Measurements from ENCODE around the gene PTPRO.

- TF ChIP-seq CTCF (IDR thresholded peaks at IDR 0.05), result no peak
- no peak for TF ChIP-seq EZH2phosphoT487 (IDR thresholded peaks at IDR 0.05; ENCODE audit: borderline replicate concordance, low read depth)
- no peak for TF ChIP-seq REST (IDR thresholded peaks at IDR 0.05; ENCODE audit: low read depth, low read length)
- no peak for TF ChIP-seq USF2 (IDR thresholded peaks at IDR 0.05; ENCODE audit: borderline replicate concordance, low read depth, low read length)
- TF ChIP-seq EP300 (IDR thresholded peaks at IDR 0.05; ENCODE audit: borderline replicate concordance in 1 of 2, low read depth in 1 of 2, low read length in 1 of 2), result no peak
- no peak for TF ChIP-seq RFX5 (IDR thresholded peaks at IDR 0.05; ENCODE audit: low read length)
- no peak for TF ChIP-seq POLR2AphosphoS5 (IDR thresholded peaks at IDR 0.05; ENCODE audit: low read depth, low read length)
- TF ChIP-seq SMC3 (IDR thresholded peaks at IDR 0.05; ENCODE audit: low read depth, low read length), result no peak
Measured at GRCh38 chr12:15407025-15407424, 84.7 kb downstream of the PTPRO start.

Data from SK-N-SH (cell line).